GM12878 (cell line): Measurements from ENCODE around the gene ICE2.

Source experiments
- BHLHE40 ChIP-seq, 2 experiments: fragments of 450-650 bp in 1 of 2; IDR thresholded peaks; 2 replicates each; pipeline ENCODE4 v1.6.1; 2011 to 2017; ENCODE audit warnings: low read depth in 2 of 2, borderline replicate concordance in 1 of 2, improper control_type of control experiment in 1 of 2, low read length in 1 of 2, mild to moderate bottlenecking in 1 of 2
- NR2C2 ChIP-seq: IDR thresholded peaks from 2 replicates; pipeline ENCODE4 v1.6.1; 2011; ENCODE audit warnings: borderline replicate concordance, low read depth; ENCODE audit not compliant: control insufficient read depth, insufficient read length
- POLR2AphosphoS5 ChIP-seq: IDR thresholded peaks from 2 replicates; pipeline ENCODE4 v1.6.1; 2011; ENCODE audit warnings: mild to moderate bottlenecking, low read length, inconsistent platforms
- ZNF217 ChIP-seq: fragments of 450-650 bp; IDR thresholded peaks from 2 replicates; pipeline ENCODE4 v1.6.1; 2017; ENCODE audit warnings: antibody characterized with exemption, mild to moderate bottlenecking
- ZSCAN29 ChIP-seq: fragments of 450-650 bp; IDR thresholded peaks from 2 replicates; pipeline ENCODE4 v1.6.1; 2017; ENCODE audit warnings: mild to moderate bottlenecking, moderate library complexity
- TF ChIP-seq, protein P1 (sequence below): fragments of 450-650 bp; formaldehyde crosslinking; IDR thresholded peaks from 2 replicates; pipeline ENCODE4 v1.5.0; 2022; ENCODE audit warnings: mild to moderate bottlenecking, missing genetic modification characterization
- TF ChIP-seq, protein P2 (sequence below): IDR thresholded peaks from 2 replicates; pipeline ENCODE4 v1.6.1; 2011; ENCODE audit warnings: low read depth, mild to moderate bottlenecking, low read length, moderate library complexity, borderline replicate concordance; ENCODE audit errors: extremely low read depth

GRCh38 chr15:60421544-60421943 is 57.4 kb downstream of the ICE2 start:
- no peak for TF ChIP-seq BHLHE40 (IDR thresholded peaks at IDR 0.05; ENCODE audit: borderline replicate concordance in 1 of 2, low read depth in 2 of 2, low read length in 1 of 2)
- TF ChIP-seq, protein P1, sequence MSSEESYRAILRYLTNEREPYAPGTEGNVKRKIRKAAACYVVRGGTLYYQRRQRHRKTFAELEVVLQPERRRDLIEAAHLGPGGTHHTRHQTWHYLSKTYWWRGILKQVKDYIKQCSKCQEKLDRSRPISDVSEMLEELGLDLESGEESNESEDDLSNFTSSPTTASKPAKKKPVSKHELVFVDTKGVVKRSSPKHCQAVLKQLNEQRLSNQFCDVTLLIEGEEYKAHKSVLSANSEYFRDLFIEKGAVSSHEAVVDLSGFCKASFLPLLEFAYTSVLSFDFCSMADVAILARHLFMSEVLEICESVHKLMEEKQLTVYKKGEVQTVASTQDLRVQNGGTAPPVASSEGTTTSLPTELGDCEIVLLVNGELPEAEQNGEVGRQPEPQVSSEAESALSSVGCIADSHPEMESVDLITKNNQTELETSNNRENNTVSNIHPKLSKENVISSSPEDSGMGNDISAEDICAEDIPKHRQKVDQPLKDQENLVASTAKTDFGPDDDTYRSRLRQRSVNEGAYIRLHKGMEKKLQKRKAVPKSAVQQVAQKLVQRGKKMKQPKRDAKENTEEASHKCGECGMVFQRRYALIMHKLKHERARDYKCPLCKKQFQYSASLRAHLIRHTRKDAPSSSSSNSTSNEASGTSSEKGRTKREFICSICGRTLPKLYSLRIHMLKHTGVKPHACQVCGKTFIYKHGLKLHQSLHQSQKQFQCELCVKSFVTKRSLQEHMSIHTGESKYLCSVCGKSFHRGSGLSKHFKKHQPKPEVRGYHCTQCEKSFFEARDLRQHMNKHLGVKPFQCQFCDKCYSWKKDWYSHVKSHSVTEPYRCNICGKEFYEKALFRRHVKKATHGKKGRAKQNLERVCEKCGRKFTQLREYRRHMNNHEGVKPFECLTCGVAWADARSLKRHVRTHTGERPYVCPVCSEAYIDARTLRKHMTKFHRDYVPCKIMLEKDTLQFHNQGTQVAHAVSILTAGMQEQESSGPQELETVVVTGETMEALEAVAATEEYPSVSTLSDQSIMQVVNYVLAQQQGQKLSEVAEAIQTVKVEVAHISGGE: no peak
- TF ChIP-seq POLR2AphosphoS5: no peak
- TF ChIP-seq, protein P2, sequence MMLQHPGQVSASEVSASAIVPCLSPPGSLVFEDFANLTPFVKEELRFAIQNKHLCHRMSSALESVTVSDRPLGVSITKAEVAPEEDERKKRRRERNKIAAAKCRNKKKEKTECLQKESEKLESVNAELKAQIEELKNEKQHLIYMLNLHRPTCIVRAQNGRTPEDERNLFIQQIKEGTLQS: no peak
- no peak for TF ChIP-seq ZNF217
- no peak for TF ChIP-seq NR2C2
- TF ChIP-seq ZSCAN29: no peak
